GM10248 (cell line): ENCODE measurements around the gene GPR17.

Source experiments
- CTCF ChIA-PET: fragments of 300-600 bp; sonication (Branson Sonifier 250); formaldehyde crosslinking; extraction: SDS; loops from one replicate; lab custom pipeline; 2021; ENCODE audit warnings: antibody characterized with exemption; lab: Yijun Ruan, JAX
- POLR2A ChIA-PET: fragments of 350-650 bp; sonication (Branson Sonifier 250); formaldehyde crosslinking; extraction: SDS; loops from one replicate; lab custom pipeline; 2020; ENCODE audit warnings: antibody characterized with exemption; lab: Yijun Ruan, JAX
- DNase-seq: peaks from one replicate; pipeline ENCODE4 v3.0.0; 2012; ENCODE audit errors: extremely low spot score
- TF ChIP-seq, protein P1 (sequence below): IDR thresholded peaks from 2 replicates; pipeline ENCODE4 v1.5.1; 2012; ENCODE audit warnings: mild to moderate bottlenecking, low read depth; ENCODE audit errors: extremely low read depth, missing control alignments, control extremely low read depth

The GPR17 gene

DNA sequence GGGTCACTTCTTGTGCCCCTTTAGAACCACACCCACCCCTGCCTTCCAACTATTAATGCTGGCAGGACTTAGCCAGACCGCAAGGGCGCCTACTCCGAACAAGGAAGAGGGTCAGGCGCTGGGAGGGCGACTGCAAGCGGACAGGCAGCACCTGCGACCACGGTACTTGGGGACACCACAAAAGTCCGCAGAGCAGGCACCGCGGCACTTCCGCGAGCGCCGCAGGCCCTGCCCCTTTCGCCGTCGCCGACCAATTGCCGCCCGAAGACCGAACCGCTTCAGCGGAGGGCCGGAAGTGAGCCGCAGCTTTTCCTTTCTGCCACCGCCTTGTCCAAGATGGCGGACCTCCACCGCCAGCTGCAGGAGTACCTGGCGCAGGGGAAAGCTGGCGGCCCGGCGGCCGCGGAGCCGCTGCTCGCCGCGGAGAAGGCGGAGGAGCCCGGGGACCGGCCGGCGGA, 55.3 kb downstream of the GPR17 start, which contains the start of gene SFT2D3:
Gene SFT2D3, plus strand, starts transcription at position 305 of the 458 bp plus-strand sequence. Its CDS starts 32 bp downstream, at position 337.
- peak; percentile 95 for DNase-seq
- TF ChIP-seq, protein P1, sequence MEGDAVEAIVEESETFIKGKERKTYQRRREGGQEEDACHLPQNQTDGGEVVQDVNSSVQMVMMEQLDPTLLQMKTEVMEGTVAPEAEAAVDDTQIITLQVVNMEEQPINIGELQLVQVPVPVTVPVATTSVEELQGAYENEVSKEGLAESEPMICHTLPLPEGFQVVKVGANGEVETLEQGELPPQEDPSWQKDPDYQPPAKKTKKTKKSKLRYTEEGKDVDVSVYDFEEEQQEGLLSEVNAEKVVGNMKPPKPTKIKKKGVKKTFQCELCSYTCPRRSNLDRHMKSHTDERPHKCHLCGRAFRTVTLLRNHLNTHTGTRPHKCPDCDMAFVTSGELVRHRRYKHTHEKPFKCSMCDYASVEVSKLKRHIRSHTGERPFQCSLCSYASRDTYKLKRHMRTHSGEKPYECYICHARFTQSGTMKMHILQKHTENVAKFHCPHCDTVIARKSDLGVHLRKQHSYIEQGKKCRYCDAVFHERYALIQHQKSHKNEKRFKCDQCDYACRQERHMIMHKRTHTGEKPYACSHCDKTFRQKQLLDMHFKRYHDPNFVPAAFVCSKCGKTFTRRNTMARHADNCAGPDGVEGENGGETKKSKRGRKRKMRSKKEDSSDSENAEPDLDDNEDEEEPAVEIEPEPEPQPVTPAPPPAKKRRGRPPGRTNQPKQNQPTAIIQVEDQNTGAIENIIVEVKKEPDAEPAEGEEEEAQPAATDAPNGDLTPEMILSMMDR: no peak
- ChIA-PET POLR2A (interaction anchor here (1.0 to 1.4 kb wide), 2 partner anchors 25 to 110 kb away, joined by 3 to 4 read pairs; no protein-coding TSS in a partner anchor), CTCF (interaction anchor here (1.6 kb wide), 1 partner anchor 110 kb away, joined by 4 read pairs; no protein-coding TSS in a partner anchor)

DNA sequence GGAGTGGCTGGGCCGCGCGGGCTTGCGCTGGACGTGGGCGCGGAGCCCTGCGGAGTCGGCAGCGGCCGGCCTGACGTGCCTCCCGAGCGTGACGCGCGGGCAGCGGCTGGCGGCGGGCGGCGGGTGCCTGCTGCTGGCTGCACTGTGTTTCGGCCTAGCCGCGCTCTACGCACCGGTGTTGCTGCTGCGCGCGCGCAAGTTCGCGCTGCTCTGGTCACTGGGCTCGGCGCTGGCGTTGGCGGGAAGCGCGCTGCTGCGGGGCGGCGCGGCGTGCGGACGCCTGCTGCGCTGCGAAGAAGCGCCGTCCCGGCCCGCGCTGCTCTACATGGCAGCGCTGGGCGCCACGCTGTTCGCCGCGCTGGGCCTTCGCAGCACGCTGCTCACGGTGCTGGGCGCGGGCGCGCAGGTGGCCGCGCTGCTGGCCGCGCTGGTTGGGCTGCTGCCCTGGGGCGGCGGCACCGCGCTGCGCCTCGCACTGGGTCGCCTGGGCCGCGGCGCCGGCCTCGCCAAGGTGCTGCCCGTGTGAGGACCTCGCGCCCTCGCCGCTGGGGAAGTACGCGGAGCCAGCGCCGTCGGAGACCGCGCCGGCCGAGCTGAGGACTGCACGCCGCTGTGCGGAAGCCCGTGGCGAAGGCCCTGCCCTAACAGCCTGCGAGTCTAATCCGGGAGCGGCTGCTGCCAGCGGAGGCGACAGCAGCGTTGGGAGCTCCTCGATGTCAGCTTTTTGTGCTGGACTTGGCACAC, 55.9 kb downstream of the GPR17 start:
- ChIA-PET CTCF (interaction anchor here (0.8 to 1.7 kb wide), 6 partner anchors 24 to 164 kb away, joined by 3 to 5 read pairs (median 3); no protein-coding TSS in a partner anchor), POLR2A (interaction anchor here (1.0 to 1.4 kb wide), 2 partner anchors 26 to 110 kb away, joined by 3 to 4 read pairs; no protein-coding TSS in a partner anchor)
- peak; percentile 79 for DNase-seq
- TF ChIP-seq, protein P1: peak; percentile 22
